GM23248 (cell line): ENCODE data around the gene AP4E1. TPM values are rescaled to one million over a fixed set of nuclear protein-coding genes. Genes with fewer than 3 reads are reported as not detected.

Experiments
- DNase-seq: peaks from one replicate; pipeline ENCODE4 v3.0.0-alpha.2; 2015
- H2AFZ ChIP-seq: fragments of 200-600 bp; sonication (generic); 2 replicates; pipeline ENCODE4 v1.6.1; 2016; ENCODE audit warnings: antibody characterized with exemption
- H3F3A ChIP-seq: fragments of 200-600 bp; sonication (generic); 2 replicates; pipeline ENCODE4 v1.6.1; 2016; ENCODE audit warnings: mild to moderate bottlenecking, antibody characterized with exemption, mixed run types; ENCODE audit not compliant: insufficient read depth
- H3K27ac ChIP-seq: fragments of 200-600 bp; sonication (generic); 2 replicates; pipeline ENCODE4 v1.5.1; 2016; ENCODE audit warnings: mild to moderate bottlenecking
- H3K27me3 ChIP-seq: fragments of 200-600 bp; sonication (generic); replicated peaks from 2 replicates; pipeline ENCODE4 v1.6.1; 2016; ENCODE audit warnings: mild to moderate bottlenecking; ENCODE audit not compliant: insufficient read depth
- H3K36me3 ChIP-seq: fragments of 200-600 bp; sonication (generic); 2 replicates; pipeline ENCODE4 v1.6.1; 2016; ENCODE audit warnings: low read depth, mild to moderate bottlenecking
- H3K4me1 ChIP-seq: fragments of 200-600 bp; sonication (generic); 2 replicates; pipeline ENCODE4 v1.6.1; 2016; ENCODE audit warnings: mild to moderate bottlenecking; ENCODE audit not compliant: insufficient read depth
- H3K4me2 ChIP-seq: fragments of 200-600 bp; sonication (generic); one replicate; pipeline ENCODE4 v1.6.1; 2016; ENCODE audit warnings: mild to moderate bottlenecking; ENCODE audit not compliant: unreplicated experiment
- H3K4me3 ChIP-seq: fragments of 200-600 bp; sonication (generic); 2 replicates; pipeline ENCODE4 v1.5.1; 2016; ENCODE audit warnings: mild to moderate bottlenecking
- H3K79me2 ChIP-seq: fragments of 200-600 bp; sonication (generic); 2 replicates; pipeline ENCODE4 v1.6.1; 2016; ENCODE audit warnings: mild to moderate bottlenecking; ENCODE audit not compliant: insufficient read depth
- H3K9ac ChIP-seq: fragments of 200-600 bp; sonication (generic); 2 replicates; pipeline ENCODE4 v1.6.1; 2016; ENCODE audit warnings: mild to moderate bottlenecking
- H3K9me2 ChIP-seq: fragments of 200-600 bp; sonication (generic); 2 replicates; pipeline ENCODE4 v1.6.1; 2016; ENCODE audit warnings: mixed run types, mild to moderate bottlenecking, moderate library complexity; ENCODE audit not compliant: insufficient read depth
- H3K9me3 ChIP-seq: fragments of 200-600 bp; sonication (generic); one replicate; pipeline ENCODE4 v1.6.1; 2017; ENCODE audit warnings: low read depth
- H4K20me1 ChIP-seq: fragments of 200-600 bp; sonication (generic); 2 replicates; pipeline ENCODE4 v1.6.0; 2016; ENCODE audit not compliant: insufficient read depth
- EZH2 ChIP-seq: fragments of 200-600 bp; sonication (generic); IDR thresholded peaks from 2 replicates; pipeline ENCODE4 v1.6.1; 2018; ENCODE audit warnings: antibody characterized with exemption, mild to moderate bottlenecking; ENCODE audit not compliant: insufficient read depth, poor library complexity, severe bottlenecking
- EZH2phosphoT487 ChIP-seq: fragments of 200-600 bp; sonication (generic); IDR thresholded peaks from 2 replicates; pipeline ENCODE4 v1.6.1; 2018; ENCODE audit warnings: antibody characterized with exemption, moderate library complexity, mild to moderate bottlenecking, low read depth; ENCODE audit not compliant: insufficient read depth
- WGBS, 2 experiments: methylation state at CpG; one replicate each; pipeline ENCODE4 v1.1.6; 2015 to 2017; ENCODE audit warnings: low lambda C conversion rate in 2 of 2, low coverage in 1 of 2; ENCODE audit errors: missing lambda C conversion rate in 2 of 2; 5-methylcytosine and 5-hydroxymethylcytosine counted together
- in situ Hi-C: fragments of 300-500 bp; cut with MboI; formaldehyde crosslinking; loops from 2 replicates; pipeline ENCODE4 v1.15.0; 2020
- polyA plus RNA-seq: library from polyadenylated mRNA; unstranded; fragments of >200 nt; fragmentation: Nextera tagmentation; extraction: Ambion mirVana; gene quantifications from 2 replicates; pipeline ENCODE4 v1.2.1, GENCODE V29; 2016
- total RNA-seq: library from RNA; depleted of rRNA; stranded (reverse); fragments of >200 nt; shearing (Covaris generic); gene quantifications from 2 replicates; pipeline ENCODE4 v1.2.3, GENCODE V29; 2014

The AP4E1 gene
- total and polyA plus RNA-seq, 2 experiments from 2014 or later: 6.2 to 15.0 TPM

DNA sequence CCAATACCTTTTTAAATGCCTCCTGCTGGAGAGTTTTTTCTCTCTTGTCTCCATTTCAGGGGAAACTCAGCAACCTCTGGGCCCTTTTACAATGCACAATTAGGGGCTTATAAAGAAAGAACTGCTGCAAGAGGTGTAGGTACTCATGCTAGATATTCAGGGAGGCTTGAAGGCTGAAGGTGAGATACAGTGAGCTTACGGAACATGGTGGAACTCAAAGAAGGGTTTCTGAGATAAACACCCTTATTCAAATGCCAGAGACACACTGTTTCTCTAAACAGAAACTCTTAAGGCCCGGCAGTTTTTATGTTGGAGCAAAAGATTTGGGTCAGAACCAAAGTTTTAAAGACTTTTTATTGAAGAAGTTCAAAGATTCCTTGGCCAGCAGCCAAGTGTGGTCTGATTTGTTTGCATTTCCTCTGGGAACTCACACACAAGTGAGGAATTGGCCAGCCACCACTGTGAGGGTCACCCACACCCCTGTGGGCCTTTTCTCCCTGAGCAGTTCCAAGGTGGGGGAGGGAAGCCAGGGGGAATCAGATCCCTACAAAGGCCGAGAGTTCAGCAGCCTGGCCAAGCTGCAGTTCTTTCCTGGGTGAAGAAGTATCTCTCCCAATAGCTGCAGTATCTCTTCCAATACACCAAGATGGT is 138.4 kb downstream of the AP4E1 start:
- H3K79me2 ChIP-seq: no peaks in the 10 kb centered on the region
- no peak overlapping the region for H3K9ac ChIP-seq
- H3K27me3 ChIP-seq: no peaks in the 10 kb centered on the region
- in situ Hi-C loops: no loop called here
- H4K20me1 ChIP-seq: no peaks in the 10 kb centered on the region
- no peak overlapping the region for H3K27ac ChIP-seq
- no peaks in the 10 kb centered on the region for H3K4me1 ChIP-seq
- H3K9me3 ChIP-seq: no peaks in the 10 kb centered on the region
- no peak for TF ChIP-seq EZH2phosphoT487
- no peak for TF ChIP-seq EZH2
- no peaks in the 10 kb centered on the region for H3K36me3 ChIP-seq
- no peak overlapping the region for H3K4me2 ChIP-seq
- no peaks in the 10 kb centered on the region for H3F3A ChIP-seq
- no peak overlapping the region for H2AFZ ChIP-seq
- no peaks in the 10 kb centered on the region for H3K9me2 ChIP-seq
- WGBS, 2 experiments: 40 to 52% methylated on average over 3 of the region's 3 CpGs
- H3K4me3 ChIP-seq: no peak overlapping the region
- peak; percentile 12 for DNase-seq

DNA sequence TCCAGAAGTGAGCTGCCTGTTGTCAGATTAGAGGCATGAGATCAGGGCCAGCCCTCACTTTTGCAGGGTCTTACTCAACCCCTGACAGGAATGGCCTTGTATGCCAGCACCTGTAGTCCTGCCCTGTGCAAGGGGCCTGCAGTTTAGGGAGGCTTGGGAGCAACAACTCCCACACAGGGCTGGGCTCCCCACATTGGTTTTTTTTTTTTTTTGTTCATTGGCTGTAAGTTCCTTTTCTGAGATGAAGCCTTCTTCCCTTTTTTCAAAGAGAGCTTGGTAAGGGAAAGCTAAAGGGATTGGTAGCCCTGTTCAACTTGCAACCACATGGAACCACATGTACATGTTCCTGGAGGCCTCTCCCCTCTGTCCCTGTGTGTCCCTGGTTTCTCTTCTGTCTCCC is 139.8 kb downstream of the AP4E1 start:
- Histone ChIP-seq H3K4me2 (no peak overlapping the region), H3K4me1 (no peaks in the 10 kb centered on the region), H3K36me3 (no peaks in the 10 kb centered on the region), H2AFZ (no peak overlapping the region), H3K79me2 (no peaks in the 10 kb centered on the region), H3F3A (no peaks in the 10 kb centered on the region), H4K20me1 (no peaks in the 10 kb centered on the region), H3K4me3 (no peak overlapping the region), H3K9me3 (no peaks in the 10 kb centered on the region), H3K9ac (no peak overlapping the region), H3K27me3 (no peaks in the 10 kb centered on the region), H3K9me2 (no peaks in the 10 kb centered on the region), H3K27ac (no peak overlapping the region)
- in situ Hi-C loops: no loop called here
- TF ChIP-seq EZH2: no peak
- TF ChIP-seq EZH2phosphoT487: no peak
- DNase-seq: no peak

DNA sequence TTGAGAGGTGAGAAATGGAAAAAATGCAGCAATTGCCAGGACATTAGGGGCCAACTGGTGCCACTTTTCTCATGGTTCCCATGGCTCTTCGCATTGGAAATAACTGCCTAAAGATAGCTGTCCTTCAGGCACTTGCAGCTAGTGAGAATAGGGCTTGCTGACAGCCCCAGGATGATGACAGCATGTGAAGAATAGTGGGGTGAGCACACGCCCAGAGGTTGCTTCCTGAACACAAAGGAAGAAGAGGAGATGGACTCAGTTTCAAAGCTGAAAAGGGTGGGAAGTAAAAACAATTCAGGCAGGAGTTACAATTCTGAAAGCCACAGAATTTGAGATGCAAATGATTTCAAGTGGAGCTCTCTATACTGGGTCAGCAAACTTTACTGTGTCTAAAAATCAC is 140.6 kb downstream of the AP4E1 start:
- no peaks in the 10 kb centered on the region for H3K9me3 ChIP-seq
- no peak overlapping the region for H3K27ac ChIP-seq
- no peaks in the 10 kb centered on the region for H3K4me1 ChIP-seq
- in situ Hi-C loops: no loop called here
- no peak overlapping the region for H2AFZ ChIP-seq
- H3K9ac ChIP-seq: no peak overlapping the region
- no peaks in the 10 kb centered on the region for H3K36me3 ChIP-seq
- no peaks in the 10 kb centered on the region for H4K20me1 ChIP-seq
- no peak for DNase-seq
- WGBS, 2 experiments: 76 to 79% methylated on average over 2 of the region's 2 CpGs
- TF ChIP-seq EZH2phosphoT487: no peak
- H3K27me3 ChIP-seq: no peaks in the 10 kb centered on the region
- no peaks in the 10 kb centered on the region for H3K9me2 ChIP-seq
- no peak overlapping the region for H3K4me3 ChIP-seq
- no peaks in the 10 kb centered on the region for H3K79me2 ChIP-seq
- H3K4me2 ChIP-seq: no peak overlapping the region
- no peaks in the 10 kb centered on the region for H3F3A ChIP-seq

DNA sequence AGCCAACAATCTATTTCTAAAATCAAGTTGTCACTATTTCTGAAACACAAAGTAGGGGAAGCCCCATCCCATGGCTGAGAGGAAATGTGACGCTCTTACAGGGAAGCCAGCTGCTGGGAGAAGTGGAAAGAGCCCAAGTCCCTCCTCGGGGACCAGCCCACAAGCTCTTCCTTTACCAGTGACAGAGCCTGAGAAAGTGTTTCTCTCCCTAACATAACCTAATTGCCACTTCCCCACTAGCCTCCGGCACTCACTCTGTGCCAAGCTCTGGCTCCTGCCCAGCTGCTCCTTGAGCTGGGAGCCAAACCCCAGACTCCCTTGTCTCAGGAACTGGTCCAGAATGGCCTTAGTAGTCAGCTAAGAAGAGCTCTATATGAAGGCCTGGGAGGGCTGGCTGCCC is 143.3 kb downstream of the AP4E1 start:
- TF ChIP-seq EZH2phosphoT487 (no peak), EZH2 (no peak)
- WGBS, 2 experiments: 39 to 47% methylated on average over 3 of the region's 3 CpGs
- H3K4me2 ChIP-seq: no peak overlapping the region
- H3K36me3 ChIP-seq: no peaks in the 10 kb centered on the region
- no peak overlapping the region for H3K27ac ChIP-seq
- no peaks in the 10 kb centered on the region for H3K4me1 ChIP-seq
- H3K4me3 ChIP-seq: no peak overlapping the region
- no peaks in the 10 kb centered on the region for H3K27me3 ChIP-seq
- no peak overlapping the region for H2AFZ ChIP-seq
- H3F3A ChIP-seq: no peaks in the 10 kb centered on the region
- in situ Hi-C loops: no loop called here
- no peak overlapping the region for H3K9ac ChIP-seq
- no peaks in the 10 kb centered on the region for H3K9me3 ChIP-seq
- DNase-seq: peak; percentile 44
- H4K20me1 ChIP-seq: no peaks in the 10 kb centered on the region
- H3K79me2 ChIP-seq: no peaks in the 10 kb centered on the region
- H3K9me2 ChIP-seq: no peaks in the 10 kb centered on the region

DNA sequence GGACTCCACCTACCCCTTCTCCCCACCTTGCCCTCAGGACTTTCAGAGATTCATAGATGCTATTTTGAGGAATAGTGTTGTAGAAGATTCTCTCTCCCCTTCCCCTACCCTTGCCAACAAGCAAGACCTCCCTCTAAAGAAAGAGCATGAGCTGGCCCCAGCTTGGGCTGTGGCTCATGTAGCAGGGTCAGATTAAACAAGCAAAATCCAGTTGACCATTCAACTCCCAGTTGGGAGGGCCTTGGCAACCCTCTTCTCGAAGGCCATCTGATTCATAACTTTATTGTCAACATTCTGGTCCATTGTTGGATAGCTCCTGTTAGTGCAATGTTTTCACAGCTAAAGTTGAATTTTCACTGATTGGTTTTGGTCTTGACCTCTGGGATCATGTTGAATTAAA is 145.1 kb downstream of the AP4E1 start:
- Histone ChIP-seq H3K27ac (no peak overlapping the region), H3K9ac (no peak overlapping the region), H4K20me1 (no peaks in the 10 kb centered on the region), H3K36me3 (no peaks in the 10 kb centered on the region), H2AFZ (no peak overlapping the region), H3K4me2 (no peak overlapping the region), H3K79me2 (no peaks in the 10 kb centered on the region), H3K4me1 (no peaks in the 10 kb centered on the region), H3K9me3 (no peaks in the 10 kb centered on the region), H3K27me3 (no peaks in the 10 kb centered on the region), H3K9me2 (no peaks in the 10 kb centered on the region), H3F3A (no peaks in the 10 kb centered on the region), H3K4me3 (no peak overlapping the region)
- DNase-seq: no peak
- 77 to 89% methylated on average over 1 of the region's 1 CpG for WGBS, 2 experiments
- TF ChIP-seq EZH2phosphoT487 (no peak), EZH2 (no peak)
- in situ Hi-C loops: no loop called here
